ENCODE measurements around the gene UPK1B.
"Not testable (repeated sequence)": the region's sequence is repeated elsewhere in the genome, so short reads cannot be mapped to it uniquely, and the experiment has no call there.

Gene UPK1B

GRCh38 chr3:119227070-119227850 is 53.9 kb downstream of the UPK1B start:
- no peak for DNase-seq

DNA sequence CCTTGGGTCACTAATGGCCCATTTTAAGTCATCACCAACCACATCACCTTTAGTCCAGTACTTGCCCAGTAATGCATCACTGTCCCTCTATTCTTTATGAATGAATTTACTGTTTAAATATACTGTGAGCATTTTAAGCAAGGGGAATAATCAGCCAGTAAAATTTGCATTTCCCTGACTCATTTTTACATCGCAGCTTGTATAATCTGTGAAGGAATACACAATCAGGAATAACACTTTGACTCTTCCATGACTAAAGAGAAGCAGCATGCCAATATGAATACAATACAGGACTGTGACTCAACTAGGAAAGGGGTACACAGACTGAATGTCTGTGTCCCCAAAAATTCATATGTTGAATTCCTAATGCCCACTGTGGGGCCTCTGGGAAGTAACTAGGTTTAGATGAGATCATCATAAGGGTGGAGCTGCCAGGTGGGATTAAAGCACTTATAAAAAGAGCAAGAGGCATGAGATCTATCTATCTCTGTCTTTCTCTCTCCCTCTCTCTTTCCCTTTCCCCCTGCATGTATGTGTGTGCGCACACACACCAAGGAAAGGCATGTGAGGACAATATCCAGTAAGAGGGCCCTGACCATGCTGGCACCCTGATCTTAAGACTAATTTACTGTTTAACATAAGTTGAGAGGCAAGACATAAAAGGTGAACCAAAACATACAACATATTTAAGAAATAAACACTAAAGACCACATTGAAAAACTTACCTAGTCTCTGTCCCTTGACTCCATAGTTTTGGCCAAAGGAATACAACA is 55.2 kb downstream of the UPK1B start:
- no peak for DNase-seq

DNA sequence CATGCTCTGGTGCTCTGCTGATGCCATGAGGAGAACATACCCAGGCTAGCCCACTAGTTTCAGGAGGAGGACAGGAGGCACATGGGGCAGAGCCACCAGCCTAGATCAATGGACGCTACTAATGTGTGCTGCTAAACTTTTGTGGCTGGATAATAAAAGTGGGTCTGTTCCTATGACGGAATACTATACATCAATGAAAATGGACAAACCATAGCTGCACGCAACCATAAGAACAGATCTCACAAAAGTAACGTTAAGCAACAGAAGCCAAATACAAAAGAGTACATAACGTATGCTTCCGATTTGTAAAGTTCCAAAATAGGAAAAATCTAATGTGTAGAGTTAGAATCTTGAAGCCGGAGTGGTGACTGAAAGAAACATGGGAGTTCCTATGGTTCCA is 55.8 kb downstream of the UPK1B start:
- DNase-seq: no peak

GRCh38 chr3:119230071-119230470 is 56.7 kb downstream of the UPK1B start:
- no peak for DNase-seq

- no peak for DNase-seq
Measured at GRCh38 chr3:119230745-119231144, 57.3 kb downstream of the UPK1B start.

GRCh38 chr3:119234610-119235009 is 61.2 kb downstream of the UPK1B start:
- no peak for DNase-seq

GRCh38 chr3:119235151-119235550 is 61.8 kb downstream of the UPK1B start:
- no peak for DNase-seq

DNA sequence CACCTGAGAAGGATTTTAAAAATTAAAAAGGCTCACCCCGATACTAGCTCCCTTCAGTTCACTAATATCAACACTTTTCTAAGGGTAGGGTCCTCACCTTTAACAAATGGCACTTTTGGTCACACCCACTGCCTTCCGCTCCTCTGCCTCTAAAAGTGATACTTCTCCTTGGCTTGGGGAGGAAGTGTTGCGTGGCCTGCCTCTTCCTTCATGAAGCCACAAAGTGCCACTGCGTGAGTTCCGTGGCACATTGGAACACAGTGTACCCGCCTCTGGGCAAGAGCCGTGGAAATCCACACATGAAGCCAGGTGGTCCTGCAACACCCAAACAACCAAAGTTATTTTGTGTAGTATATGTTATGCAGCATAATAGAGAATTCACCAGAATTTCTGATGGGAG is 63.4 kb downstream of the UPK1B start:
- peak; percentile 34 for DNase-seq

- DNase-seq: no peak
Measured at GRCh38 chr3:119237299-119237698, 63.9 kb downstream of the UPK1B start.

DNA sequence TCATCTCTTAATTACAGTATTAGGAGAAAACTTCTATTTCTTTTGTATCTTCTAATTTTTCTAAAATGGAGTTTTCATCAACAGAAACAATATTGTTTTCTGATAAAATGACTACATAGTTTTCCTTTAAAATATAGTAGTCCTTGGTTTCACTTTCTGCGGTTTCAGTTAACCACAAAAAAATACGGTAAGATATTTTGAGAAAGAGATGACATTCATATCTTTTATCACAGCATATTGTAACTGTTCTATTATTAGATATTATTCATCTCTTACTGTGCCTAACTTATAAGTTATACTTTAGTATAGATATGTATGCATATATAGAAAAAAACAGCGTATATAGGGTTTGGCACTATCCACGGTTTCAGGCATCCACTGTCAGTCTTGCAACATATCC is 65.0 kb downstream of the UPK1B start:
- DNase-seq: no peak

DNA sequence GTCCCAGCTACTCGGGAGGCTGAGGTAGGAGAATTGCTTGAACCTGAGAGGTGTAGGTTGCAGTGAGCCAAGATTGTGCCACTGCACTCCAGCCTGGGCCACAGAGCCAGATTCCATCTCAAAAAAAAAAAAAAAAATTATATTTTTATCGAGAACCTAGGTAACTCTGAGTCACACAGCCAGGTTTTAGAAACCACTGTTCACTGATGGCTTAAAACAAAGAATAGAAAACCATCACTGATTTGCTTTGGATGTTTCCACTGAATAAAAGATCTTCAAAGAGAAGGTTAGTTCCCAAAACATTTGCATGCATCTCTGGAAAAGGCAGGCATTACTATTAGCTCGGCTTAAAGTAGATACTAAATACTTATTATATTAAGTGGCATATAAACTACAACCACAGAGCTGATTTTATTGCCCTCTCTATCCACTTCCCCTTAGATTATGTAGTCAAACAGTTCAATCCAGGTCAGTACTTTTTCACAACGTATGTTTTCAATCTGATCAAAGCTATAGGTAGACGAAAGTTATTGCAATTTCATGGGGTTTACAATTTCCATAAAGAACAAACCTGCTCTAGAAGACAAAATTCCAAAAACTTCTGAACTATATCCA is 65.9 kb downstream of the UPK1B start:
- no peak for DNase-seq

DNA sequence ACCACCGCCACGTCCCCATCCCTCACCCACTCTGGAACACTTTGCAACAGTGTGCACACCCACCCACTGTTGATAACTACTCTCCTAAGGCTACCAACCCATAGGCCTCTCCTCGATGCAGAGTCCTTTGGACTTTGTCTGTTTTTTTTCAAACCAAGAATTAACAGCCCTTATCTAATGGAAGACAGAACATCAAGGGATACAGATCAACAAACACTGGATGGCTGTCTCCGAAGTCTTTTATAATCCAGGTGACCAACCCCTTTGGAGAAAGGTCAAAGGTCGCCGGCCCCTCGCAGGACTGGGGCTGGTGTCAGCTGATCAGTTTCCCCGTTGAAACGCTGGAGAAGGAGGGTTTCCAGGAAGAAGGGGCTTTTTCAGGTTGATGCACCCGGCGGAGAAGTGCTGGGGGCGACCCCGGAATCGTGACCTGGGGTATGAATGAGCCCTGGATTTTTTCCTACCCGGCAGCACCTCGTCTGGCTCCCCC is 66.7 kb downstream of the UPK1B start:
- peak; percentile 56 for DNase-seq

GRCh38 chr3:119240591-119241434 is 67.4 kb downstream of the UPK1B start, which contains the start of gene B4GALT4:
Gene B4GALT4 (minus strand): TSS chr3:119240878. CDS start chr3:119230099, 10,779 bp downstream.
- DNase-seq: peak; percentile 81

DNA sequence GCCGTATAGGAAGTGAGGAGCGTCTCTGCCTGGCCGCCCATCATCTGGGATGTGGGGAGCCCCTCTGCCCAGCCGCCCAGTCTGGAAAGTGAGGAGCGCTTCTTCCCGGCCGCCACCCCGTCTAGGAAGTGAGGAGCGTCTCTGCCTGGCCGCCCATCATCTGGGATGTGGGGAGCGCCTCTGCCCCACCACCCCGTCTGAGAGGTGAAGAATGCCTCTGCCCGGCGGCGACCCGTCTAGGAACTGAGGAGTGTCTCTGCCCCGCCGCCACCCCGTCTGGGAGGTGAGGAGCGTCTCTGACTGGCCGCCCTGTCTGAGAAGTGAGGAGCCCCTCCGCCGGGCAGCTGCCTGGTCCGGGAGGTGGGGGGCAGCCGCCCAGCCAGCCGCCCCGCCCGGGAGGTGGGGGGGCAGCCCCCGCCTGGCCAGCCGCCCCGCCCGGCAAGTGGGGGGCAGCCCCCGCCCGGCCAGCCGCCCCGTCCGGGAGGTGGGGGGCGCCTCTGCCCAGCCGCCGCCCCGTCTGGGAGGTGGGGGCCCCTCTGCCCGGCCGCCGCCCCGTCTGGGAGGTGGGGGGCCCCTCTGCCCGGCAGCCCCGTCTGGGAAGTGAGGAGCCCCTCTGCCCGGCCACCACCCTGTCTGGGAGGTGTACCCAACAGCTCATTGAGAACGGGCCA is 69.1 kb downstream of the UPK1B start:
- not testable (repeated sequence) for DNase-seq

- DNase-seq: not testable (repeated sequence)
Measured at GRCh38 chr3:119243058-119243529, 69.7 kb downstream of the UPK1B start.

GRCh38 chr3:119243712-119244111 is 70.3 kb downstream of the UPK1B start:
- DNase-seq: no peak

- no peak for DNase-seq
Measured at GRCh38 chr3:119245778-119246177, 72.4 kb downstream of the UPK1B start.

Data from stimulated activated CD8-positive, alpha-beta memory T cell treated with anti-CD3 and anti-CD28 coated beads, Interleukin-4, amount 100 ng/mL, for 48 hours (primary cell).